Activated CD4-positive, alpha-beta T cell treated with anti-CD3 and anti-CD28 coated beads, Interleukin-2, amount 10 ng/mL, durations not matched to agents 7 days and 5 days (primary cell): ENCODE measurements around the gene SLC2A10. TPM values are rescaled to one million over a fixed set of nuclear protein-coding genes. Genes with fewer than 3 reads are reported as not detected.
A peak's percentile ranks its signal among the peaks of the same experiment; 100 is the strongest.

Source experiments
- CTCF ChIA-PET: fragments of 350-600 bp; sonication (Branson Sonifier 250); formaldehyde crosslinking; loops from one replicate; lab custom pipeline; 2021; ENCODE audit warnings: antibody characterized with exemption; lab: Charles Lee
- POLR2A ChIA-PET: fragments of 350-600 bp; sonication (Branson Sonifier 250); formaldehyde crosslinking; loops from one replicate; lab custom pipeline; 2021; ENCODE audit warnings: antibody characterized with exemption; lab: Charles Lee
- DNase-seq: peaks from one replicate; pipeline ENCODE4 v3.0.0-alpha.2; 2020
- H3K27ac Mint-ChIP-seq: one replicate; pipeline ENCODE4 v1.8.0; 2021; ENCODE audit warnings: mild to moderate bottlenecking, moderate library complexity, mixed read lengths
- H3K27me3 Mint-ChIP-seq: one replicate; pipeline ENCODE4 v1.8.0; 2021; ENCODE audit warnings: mixed read lengths
- H3K36me3 Mint-ChIP-seq: one replicate; pipeline ENCODE4 v1.8.0; 2021; ENCODE audit warnings: low read depth, mixed read lengths
- H3K4me1 Mint-ChIP-seq: one replicate; pipeline ENCODE4 v1.8.0; 2021; ENCODE audit warnings: mixed read lengths
- H3K4me3 Mint-ChIP-seq: one replicate; pipeline ENCODE4 v1.8.0; 2021; ENCODE audit warnings: mild to moderate bottlenecking, moderate library complexity, mixed read lengths
- H3K9me3 Mint-ChIP-seq: one replicate; pipeline ENCODE4 v1.8.0; 2021; ENCODE audit warnings: mixed read lengths
- total RNA-seq, 2 experiments: library from RNA; stranded (reverse); gene quantifications; one replicate each; pipeline ENCODE4 v1.2.3, GENCODE V29; 2021

Gene SLC2A10
- total RNA-seq, 2 experiments from 2014 or later, result not detected

DNA sequence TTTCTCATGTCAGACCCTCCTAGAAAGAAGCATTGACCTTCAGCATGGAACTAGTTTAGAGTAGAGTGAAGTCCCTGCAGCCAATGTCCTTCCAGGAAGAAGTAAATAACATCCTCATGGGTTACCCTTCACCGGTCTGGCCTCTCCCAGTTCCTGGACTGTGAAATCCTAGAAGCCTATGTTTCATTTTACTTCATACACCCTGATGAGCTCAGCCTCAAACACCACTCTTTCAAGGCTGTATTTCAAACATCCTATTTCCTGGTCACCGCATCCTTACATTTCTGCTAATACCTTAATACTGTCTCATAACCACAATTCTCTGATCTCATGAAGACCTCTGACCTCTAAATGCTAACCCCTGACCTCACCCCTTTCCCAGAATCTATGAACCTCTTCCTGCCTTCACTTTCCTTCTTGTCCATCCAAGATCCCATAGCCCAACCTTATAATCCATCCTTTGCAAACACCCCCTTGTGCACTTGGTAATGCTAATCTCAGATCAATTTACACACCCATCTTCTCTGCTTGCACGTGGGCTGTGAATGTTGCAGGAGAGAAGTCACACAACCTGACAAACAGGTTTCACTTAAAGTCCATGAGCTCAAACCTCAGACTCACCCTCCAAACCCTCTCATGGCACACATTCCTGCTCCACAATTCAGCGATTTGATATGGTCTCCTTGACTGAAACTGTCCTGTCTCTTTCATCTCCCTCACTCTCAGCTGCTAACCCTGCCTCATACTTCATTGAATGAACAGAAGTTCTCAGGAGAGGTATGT, 30.2 kb downstream of the SLC2A10 start:
- Mint-ChIP-seq H3K4me3 (no peak overlapping the region), H3K27ac (no peak overlapping the region), H3K4me1 (no peaks in the 10 kb centered on the region), H3K36me3 (no peaks in the 10 kb centered on the region), H3K27me3 (peaks cover 20% of the 10 kb centered on the region), H3K9me3 (peaks cover 4% of the 10 kb centered on the region)
- ChIA-PET CTCF (no interaction called here), POLR2A (no interaction called here)
- DNase-seq, result no peak

GRCh38 chr20:46740214-46740609, 30.8 kb downstream of the SLC2A10 start:
- Mint-ChIP-seq H3K9me3 (peaks cover 4% of the 10 kb centered on the region), H3K4me3 (no peak overlapping the region), H3K36me3 (no peaks in the 10 kb centered on the region), H3K27me3 (peaks cover 23% of the 10 kb centered on the region), H3K4me1 (no peaks in the 10 kb centered on the region), H3K27ac (no peak overlapping the region)
- no peak for DNase-seq
- POLR2A ChIA-PET, result no interaction called here
- CTCF ChIA-PET, result no interaction called here

DNA sequence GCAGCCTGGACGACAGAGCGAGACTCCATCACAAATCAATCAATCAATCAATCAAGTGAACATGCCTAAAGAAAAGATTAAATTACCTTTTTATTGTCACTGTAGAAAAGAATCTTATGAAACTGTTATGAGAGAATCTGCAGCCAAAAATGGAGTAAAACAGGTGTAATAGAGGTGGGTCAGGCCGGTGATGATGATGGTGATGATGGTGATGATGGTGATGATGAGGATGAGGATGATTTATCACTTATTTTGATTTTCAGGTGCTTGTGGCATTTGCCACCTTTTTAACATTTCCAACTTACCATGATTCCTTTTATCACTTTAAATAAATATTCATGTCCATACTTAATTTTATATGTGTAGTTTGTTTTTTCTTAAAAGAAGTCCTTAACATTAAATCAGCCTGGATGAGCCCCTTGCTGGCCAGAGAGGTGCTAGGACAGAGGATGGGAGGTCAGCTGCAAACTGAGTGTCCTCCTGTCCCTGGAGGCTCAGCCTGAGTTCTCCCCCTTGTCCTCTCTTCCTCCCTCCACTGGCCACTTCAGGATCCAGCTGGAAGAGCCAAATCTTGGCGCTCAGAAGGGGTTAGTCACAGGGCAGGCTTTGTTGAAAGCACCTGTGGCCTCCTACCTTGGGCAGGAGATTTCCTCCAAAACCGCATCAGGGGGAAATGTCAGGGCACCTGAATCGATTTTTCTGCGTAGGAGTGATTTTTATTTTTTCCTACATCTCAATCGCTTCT, 32.6 kb downstream of the SLC2A10 start:
- Mint-ChIP-seq H3K27me3 (peaks cover 29% of the 10 kb centered on the region), H3K4me1 (no peaks in the 10 kb centered on the region), H3K4me3 (no peak overlapping the region), H3K27ac (no peak overlapping the region), H3K9me3 (peaks cover 4% of the 10 kb centered on the region), H3K36me3 (no peaks in the 10 kb centered on the region)
- POLR2A ChIA-PET, result no interaction called here
- DNase-seq, result no peak
- CTCF ChIA-PET, result no interaction called here

GRCh38 chr20:46742669-46743045, 33.2 kb downstream of the SLC2A10 start:
- H3K27ac Mint-ChIP-seq, result no peak overlapping the region
- H3K4me3 Mint-ChIP-seq, result no peak overlapping the region
- ChIA-PET CTCF (no interaction called here), POLR2A (no interaction called here)
- no peaks in the 10 kb centered on the region for H3K4me1 Mint-ChIP-seq
- H3K36me3 Mint-ChIP-seq, result no peaks in the 10 kb centered on the region
- peaks cover 4% of the 10 kb centered on the region for H3K9me3 Mint-ChIP-seq
- peaks cover 34% of the 10 kb centered on the region for H3K27me3 Mint-ChIP-seq
- DNase-seq, result no peak

GRCh38 chr20:46743088-46743487, 33.6 kb downstream of the SLC2A10 start:
- no peak for DNase-seq
- Mint-ChIP-seq H3K4me3 (no peak overlapping the region), H3K4me1 (no peaks in the 10 kb centered on the region), H3K9me3 (peaks cover 4% of the 10 kb centered on the region), H3K27me3 (peaks cover 38% of the 10 kb centered on the region), H3K36me3 (no peaks in the 10 kb centered on the region), H3K27ac (no peak overlapping the region)
- ChIA-PET POLR2A (no interaction called here), CTCF (no interaction called here)

DNA sequence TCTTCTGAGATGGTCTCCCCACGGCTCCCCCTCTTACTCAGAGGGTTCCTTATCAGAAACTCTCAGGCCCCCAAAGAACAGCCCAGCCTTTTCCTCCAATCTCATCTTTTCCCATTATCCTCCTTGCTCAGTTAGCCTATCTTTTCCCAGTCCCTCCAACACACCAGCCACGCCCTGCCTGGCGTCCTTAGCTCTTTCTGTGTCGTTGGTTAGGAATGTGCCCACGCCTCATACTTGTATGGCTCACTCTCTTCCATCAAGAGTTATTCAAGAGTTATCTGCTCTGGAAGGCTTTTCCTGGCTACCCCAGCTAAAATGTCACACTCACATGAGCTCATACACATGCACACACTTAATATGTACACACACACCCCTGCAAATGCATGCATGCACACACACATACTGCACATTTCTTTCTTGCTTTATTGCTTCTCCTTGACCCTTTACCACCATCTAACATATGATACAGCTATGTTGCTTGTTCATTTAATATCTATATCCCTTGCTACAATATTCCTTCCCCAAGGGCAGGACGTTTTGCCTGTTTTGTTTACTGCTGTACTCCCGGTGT, 37.6 kb downstream of the SLC2A10 start:
- ChIA-PET CTCF (no interaction called here), POLR2A (no interaction called here)
- no peak for DNase-seq
- no peak overlapping the region for H3K27ac Mint-ChIP-seq
- no peaks in the 10 kb centered on the region for H3K36me3 Mint-ChIP-seq
- no peaks in the 10 kb centered on the region for H3K4me1 Mint-ChIP-seq
- no peaks in the 10 kb centered on the region for H3K9me3 Mint-ChIP-seq
- H3K4me3 Mint-ChIP-seq, result no peak overlapping the region
- H3K27me3 Mint-ChIP-seq, result peaks cover 40% of the 10 kb centered on the region

GRCh38 chr20:46749147-46749546, 39.7 kb downstream of the SLC2A10 start:
- Mint-ChIP-seq H3K27me3 (peaks cover 32% of the 10 kb centered on the region), H3K9me3 (no peaks in the 10 kb centered on the region), H3K4me1 (no peaks in the 10 kb centered on the region), H3K27ac (no peak overlapping the region), H3K4me3 (no peak overlapping the region), H3K36me3 (no peaks in the 10 kb centered on the region)
- ChIA-PET CTCF (no interaction called here), POLR2A (no interaction called here)
- no peak for DNase-seq

GRCh38 chr20:46751856-46752255, 42.4 kb downstream of the SLC2A10 start:
- CTCF ChIA-PET, result interaction anchor here (0.6 kb wide), 1 partner anchor 50 kb away, joined by 3 read pairs; no protein-coding TSS in a partner anchor
- Mint-ChIP-seq H3K27ac (no peak overlapping the region), H3K9me3 (no peaks in the 10 kb centered on the region), H3K4me1 (no peaks in the 10 kb centered on the region), H3K4me3 (no peak overlapping the region), H3K36me3 (no peaks in the 10 kb centered on the region), H3K27me3 (peaks cover 21% of the 10 kb centered on the region)
- POLR2A ChIA-PET, result no interaction called here
- no peak for DNase-seq

GRCh38 chr20:46752728-46753127, 43.3 kb downstream of the SLC2A10 start:
- Mint-ChIP-seq H3K27ac (no peak overlapping the region), H3K4me1 (no peaks in the 10 kb centered on the region), H3K36me3 (no peaks in the 10 kb centered on the region), H3K27me3 (peaks cover 12% of the 10 kb centered on the region), H3K4me3 (no peak overlapping the region), H3K9me3 (no peaks in the 10 kb centered on the region)
- ChIA-PET POLR2A (no interaction called here), CTCF (no interaction called here)
- DNase-seq, result peak; percentile 63

GRCh38 chr20:46755483-46756413, 46.3 kb downstream of the SLC2A10 start:
- H3K4me3 Mint-ChIP-seq, result no peak overlapping the region
- CTCF ChIA-PET, result interaction anchor here (2.3 kb wide), 1 partner anchor 628 kb away, joined by 6 read pairs; no protein-coding TSS in a partner anchor
- POLR2A ChIA-PET, result no interaction called here
- H3K9me3 Mint-ChIP-seq, result no peaks in the 10 kb centered on the region
- H3K4me1 Mint-ChIP-seq, result peaks cover 4% of the 10 kb centered on the region
- H3K36me3 Mint-ChIP-seq, result no peaks in the 10 kb centered on the region
- no peak overlapping the region for H3K27ac Mint-ChIP-seq
- peaks cover 4% of the 10 kb centered on the region for H3K27me3 Mint-ChIP-seq
- no peak for DNase-seq

DNA sequence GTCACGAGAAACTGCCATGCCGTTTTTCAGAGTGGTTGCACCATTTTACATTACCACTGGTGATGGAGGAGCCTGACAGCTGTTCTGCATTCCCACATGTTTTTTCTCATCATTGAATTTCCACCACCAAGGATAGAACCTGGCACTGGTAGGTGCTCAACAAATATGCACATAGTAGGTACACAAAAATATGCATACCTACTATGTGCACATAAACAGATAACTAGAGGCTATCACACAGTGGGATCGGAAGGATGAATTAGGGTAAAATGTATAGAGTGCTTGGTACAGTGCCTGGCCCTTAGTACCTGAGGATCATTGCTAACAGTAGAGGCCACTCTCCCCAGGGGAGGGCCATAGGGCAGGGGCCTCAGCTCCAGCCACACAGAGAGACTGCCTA, 47.0 kb downstream of the SLC2A10 start:
- H3K4me1 Mint-ChIP-seq, result peaks cover 4% of the 10 kb centered on the region
- no peaks in the 10 kb centered on the region for H3K9me3 Mint-ChIP-seq
- no peak overlapping the region for H3K4me3 Mint-ChIP-seq
- H3K36me3 Mint-ChIP-seq, result no peaks in the 10 kb centered on the region
- ChIA-PET CTCF (interaction anchor here (2.3 kb wide), 1 partner anchor 628 kb away, joined by 6 read pairs; no protein-coding TSS in a partner anchor), POLR2A (no interaction called here)
- DNase-seq, result no peak
- H3K27ac Mint-ChIP-seq, result no peak overlapping the region
- H3K27me3 Mint-ChIP-seq, result peaks cover 4% of the 10 kb centered on the region

DNA sequence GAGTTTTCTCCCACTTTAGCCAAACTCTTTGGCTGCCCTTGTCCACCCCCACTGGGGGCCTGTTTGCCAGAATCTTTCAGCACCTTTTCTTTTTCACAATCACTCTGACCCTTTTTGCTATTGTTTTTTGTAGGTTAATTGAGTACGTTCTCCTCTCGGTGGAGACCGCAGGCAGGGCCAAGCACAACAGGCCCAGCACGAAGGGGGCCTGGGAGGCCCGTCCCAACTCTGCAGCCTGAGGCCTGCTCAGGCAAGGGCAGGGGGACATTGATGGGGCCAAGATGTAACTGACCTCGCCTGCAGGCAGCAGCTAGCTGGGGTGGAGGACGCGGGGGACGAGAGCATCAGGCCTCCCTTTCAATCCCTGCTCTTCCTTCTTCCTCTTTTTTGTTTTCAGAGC, 47.7 kb downstream of the SLC2A10 start:
- no peak overlapping the region for H3K4me3 Mint-ChIP-seq
- CTCF ChIA-PET, result no interaction called here
- POLR2A ChIA-PET, result no interaction called here
- peaks cover 4% of the 10 kb centered on the region for H3K4me1 Mint-ChIP-seq
- no peaks in the 10 kb centered on the region for H3K36me3 Mint-ChIP-seq
- H3K27me3 Mint-ChIP-seq, result peaks cover 4% of the 10 kb centered on the region
- H3K27ac Mint-ChIP-seq, result no peak overlapping the region
- no peaks in the 10 kb centered on the region for H3K9me3 Mint-ChIP-seq
- DNase-seq, result no peak
